AG04449 (cell line): ENCODE data around the gene GPR156.

Experiments used
- CTCF ChIA-PET: fragments of 350-600 bp; formaldehyde crosslinking; extraction: SDS; loops from one replicate; lab custom pipeline; 2021; ENCODE audit warnings: antibody characterized with exemption; lab: Yijun Ruan, JAX
- POLR2A ChIA-PET: fragments of 400-600, 350-600 bp; formaldehyde crosslinking; extraction: SDS; loops from one replicate; lab custom pipeline; 2020; ENCODE audit warnings: antibody characterized with exemption, inconsistent platforms; lab: Yijun Ruan, JAX
- DNase-seq: peaks from one replicate; pipeline ENCODE4 v3.0.0-alpha.2; 2010; ENCODE audit warnings: low read depth, low spot score
- H3K4me3 ChIP-seq: 2 replicates; pipeline ENCODE4 v1.5.1; 2011; ENCODE audit warnings: low read depth, mild to moderate bottlenecking, control low read depth, low read length
- CTCF ChIP-seq: IDR thresholded peaks from one replicate; pipeline ENCODE4 v1.5.1; 2011; ENCODE audit warnings: mild to moderate bottlenecking, moderate library complexity, low read length, control low read depth, inconsistent platforms; ENCODE audit not compliant: insufficient read depth; ENCODE audit errors: missing control alignments

GPR156 gene

GRCh38 chr3:120169407-120169806, 115.6 kb downstream of the GPR156 start:
- ChIA-PET POLR2A (no interaction called here), CTCF (interaction anchor here (0.9 to 1.4 kb wide), 3 partner anchors 9 to 25 kb away, joined by 3 to 4 read pairs (median 4); no protein-coding TSS in a partner anchor)
- no peak for TF ChIP-seq CTCF
- H3K4me3 ChIP-seq, result no peak overlapping the region
- DNase-seq, result no peak

- CTCF ChIA-PET, result interaction anchor here (0.9 kb wide), 1 partner anchor 15 kb away, joined by 4 read pairs; no protein-coding TSS in a partner anchor
Measured at GRCh38 chr3:120168611-120169010, 116.4 kb downstream of the GPR156 start.

GRCh38 chr3:120168038-120168437, 117.0 kb downstream of the GPR156 start:
- no peak overlapping the region for H3K4me3 ChIP-seq
- no peak for TF ChIP-seq CTCF
- CTCF ChIA-PET, result interaction anchor here (1.0 kb wide), 1 partner anchor 10 kb away, joined by 3 read pairs; no protein-coding TSS in a partner anchor
- no peak for DNase-seq
- POLR2A ChIA-PET, result no interaction called here

More at GRCh38 chr3:120168611-120169010, 116.4 kb downstream of the GPR156 start:
- H3K4me3 ChIP-seq, result no peak overlapping the region
- no peak for TF ChIP-seq CTCF
- POLR2A ChIA-PET, result no interaction called here
- no peak for DNase-seq

GRCh38 chr3:120167488-120167887, 117.5 kb downstream of the GPR156 start:
- no peak for DNase-seq
- ChIA-PET CTCF (interaction anchor here (1.0 kb wide), 1 partner anchor 10 kb away, joined by 3 read pairs; no protein-coding TSS in a partner anchor), POLR2A (no interaction called here)
- TF ChIP-seq CTCF, result no peak
- no peak overlapping the region for H3K4me3 ChIP-seq

- H3K4me3 ChIP-seq, result no peak overlapping the region
- DNase-seq, result no peak
- ChIA-PET POLR2A (no interaction called here), CTCF (interaction anchor here (1.4 to 1.7 kb wide), 2 partner anchors 10 to 11 kb away, joined by 3 to 4 read pairs; no protein-coding TSS in a partner anchor)
- TF ChIP-seq CTCF, result no peak
Measured at GRCh38 chr3:120163816-120164215, 121.2 kb downstream of the GPR156 start.

- no peak overlapping the region for H3K4me3 ChIP-seq
- TF ChIP-seq CTCF, result no peak
- CTCF ChIA-PET, result interaction anchor here (1.4 kb wide), 1 partner anchor 11 kb away, joined by 4 read pairs; no protein-coding TSS in a partner anchor
- POLR2A ChIA-PET, result no interaction called here
- no peak for DNase-seq
Measured at GRCh38 chr3:120163026-120163425, 122.0 kb downstream of the GPR156 start.
